ENCODE measurements around the gene MYO1F.
A peak's percentile ranks its signal among the peaks of the same experiment; 100 is the strongest.
"Not testable (repeated sequence)": the region's sequence is repeated elsewhere in the genome, so short reads cannot be mapped to it uniquely, and the experiment has no call there.

Gene MYO1F

GRCh38 chr19:8578642-8579265 lies 1.5 kb upstream of the MYO1F start:
- Histone ChIP-seq H3K27ac (ENCODE audit: low read length) (no peak overlapping the region), H3K9me3 (ENCODE audit: control insufficient read depth in 2 of 2, low read length in 2 of 2) (no peaks in the 10 kb centered on the region), H3K36me3 (ENCODE audit: control insufficient read depth in 2 of 2, insufficient read depth in 2 of 2, low read length in 2 of 2) (no peaks in the 10 kb centered on the region), H3K4me1 (ENCODE audit: control insufficient read depth, insufficient read depth, low read length) (peaks cover 4% of the 10 kb centered on the region), H3K27me3 (ENCODE audit: control insufficient read depth in 1 of 2, insufficient read depth in 2 of 2, low read length in 2 of 2) (peaks cover 6 to 15% of the 10 kb centered on the region in 2 donors), H3K9ac (ENCODE audit: low read length in 2 of 2) (no peak overlapping the region), H3K4me3 (ENCODE audit: low read length in 2 of 2) (no peak overlapping the region)

- Histone ChIP-seq H3K4me1 (ENCODE audit: control insufficient read depth, insufficient read depth, low read length) (peaks cover 4% of the 10 kb centered on the region), H3K9ac (ENCODE audit: low read length in 2 of 2) (no peak overlapping the region), H3K4me3 (ENCODE audit: low read length in 2 of 2) (no peak overlapping the region), H3K9me3 (ENCODE audit: control insufficient read depth in 2 of 2, low read length in 2 of 2) (no peaks in the 10 kb centered on the region), H3K27ac (ENCODE audit: low read length) (no peak overlapping the region), H3K27me3 (ENCODE audit: control insufficient read depth in 1 of 2, insufficient read depth in 2 of 2, low read length in 2 of 2) (peaks cover 6 to 15% of the 10 kb centered on the region in 2 donors), H3K36me3 (ENCODE audit: control insufficient read depth in 2 of 2, insufficient read depth in 2 of 2, low read length in 2 of 2) (no peaks in the 10 kb centered on the region)
Measured at GRCh38 chr19:8577741-8578140, 499 bp upstream of the MYO1F start.

- Histone ChIP-seq H3K9me3 (ENCODE audit: control insufficient read depth in 2 of 2, low read length in 2 of 2) (no peaks in the 10 kb centered on the region), H3K36me3 (ENCODE audit: control insufficient read depth in 2 of 2, insufficient read depth in 2 of 2, low read length in 2 of 2) (no peaks in the 10 kb centered on the region), H3K4me1 (ENCODE audit: control insufficient read depth, insufficient read depth, low read length) (peaks cover 4% of the 10 kb centered on the region), H3K9ac (ENCODE audit: low read length in 2 of 2) (peak overlapping the region in 1 of 2 donors; percentile 28), H3K4me3 (ENCODE audit: low read length in 2 of 2) (peak overlapping the region; percentile 20 to 44), H3K27me3 (ENCODE audit: control insufficient read depth in 1 of 2, insufficient read depth in 2 of 2, low read length in 2 of 2) (peaks cover 6 to 15% of the 10 kb centered on the region in 2 donors), H3K27ac (ENCODE audit: low read length) (no peak overlapping the region)
Measured at GRCh38 chr19:8576273-8576993, 809 bp downstream of the MYO1F start.

- no peaks in the 10 kb centered on the region for H3K36me3 ChIP-seq (ENCODE audit: control insufficient read depth in 2 of 2, insufficient read depth in 2 of 2, low read length in 2 of 2)
- H3K9ac ChIP-seq (ENCODE audit: low read length in 2 of 2): no peak overlapping the region
- H3K27me3 ChIP-seq (ENCODE audit: control insufficient read depth in 1 of 2, insufficient read depth in 2 of 2, low read length in 2 of 2): peaks cover 6 to 15% of the 10 kb centered on the region in 2 donors
- peaks cover under 1% of the 10 kb centered on the region for H3K4me1 ChIP-seq (ENCODE audit: control insufficient read depth, insufficient read depth, low read length)
- H3K27ac ChIP-seq (ENCODE audit: low read length): no peak overlapping the region
- no peaks in the 10 kb centered on the region for H3K9me3 ChIP-seq (ENCODE audit: control insufficient read depth in 2 of 2, low read length in 2 of 2)
- no peak overlapping the region for H3K4me3 ChIP-seq (ENCODE audit: low read length in 2 of 2)
Measured at GRCh38 chr19:8575467-8575997, 1.7 kb downstream of the MYO1F start.

GRCh38 chr19:8574619-8574922 lies 2.7 kb downstream of the MYO1F start:
- not testable (repeated sequence) for H3K9me3 ChIP-seq (ENCODE audit: control insufficient read depth in 2 of 2, low read length in 2 of 2); H3K36me3 ChIP-seq (ENCODE audit: control insufficient read depth in 2 of 2, insufficient read depth in 2 of 2, low read length in 2 of 2); H3K4me3 ChIP-seq (ENCODE audit: low read length in 2 of 2); H3K4me1 ChIP-seq (ENCODE audit: control insufficient read depth, insufficient read depth, low read length); H3K27ac ChIP-seq (ENCODE audit: low read length); H3K9ac ChIP-seq (ENCODE audit: low read length in 2 of 2)
- H3K27me3 ChIP-seq (ENCODE audit: control insufficient read depth in 1 of 2, insufficient read depth in 2 of 2, low read length in 2 of 2): peaks cover 6 to 13% of the 10 kb centered on the region in 2 donors

- Histone ChIP-seq H3K9me3 (ENCODE audit: control insufficient read depth in 2 of 2, low read length in 2 of 2) (no peaks in the 10 kb centered on the region), H3K9ac (ENCODE audit: low read length in 2 of 2) (no peak overlapping the region), H3K36me3 (ENCODE audit: control insufficient read depth in 2 of 2, insufficient read depth in 2 of 2, low read length in 2 of 2) (no peaks in the 10 kb centered on the region), H3K4me1 (ENCODE audit: control insufficient read depth, insufficient read depth, low read length) (no peaks in the 10 kb centered on the region), H3K4me3 (ENCODE audit: low read length in 2 of 2) (no peak overlapping the region), H3K27ac (ENCODE audit: low read length) (no peak overlapping the region), H3K27me3 (ENCODE audit: control insufficient read depth in 1 of 2, insufficient read depth in 2 of 2, low read length in 2 of 2) (peaks cover 6 to 8% of the 10 kb centered on the region in 2 donors)
Measured at GRCh38 chr19:8573316-8573715, 3.9 kb downstream of the MYO1F start.

GRCh38 chr19:8571006-8571411 lies 6.2 kb downstream of the MYO1F start:
- Histone ChIP-seq H3K36me3 (ENCODE audit: control insufficient read depth in 2 of 2, insufficient read depth in 2 of 2, low read length in 2 of 2) (no peaks in the 10 kb centered on the region), H3K27ac (ENCODE audit: low read length) (no peak overlapping the region), H3K4me1 (ENCODE audit: control insufficient read depth, insufficient read depth, low read length) (no peaks in the 10 kb centered on the region), H3K4me3 (ENCODE audit: low read length in 2 of 2) (no peak overlapping the region), H3K9me3 (ENCODE audit: control insufficient read depth in 2 of 2, low read length in 2 of 2) (no peaks in the 10 kb centered on the region), H3K27me3 (ENCODE audit: control insufficient read depth in 1 of 2, insufficient read depth in 2 of 2, low read length in 2 of 2) (no peaks in the 10 kb centered on the region), H3K9ac (ENCODE audit: low read length in 2 of 2) (no peak overlapping the region)

GRCh38 chr19:8569066-8569771 lies 8.0 kb downstream of the MYO1F start:
- Histone ChIP-seq H3K27ac (ENCODE audit: low read length) (no peak overlapping the region), H3K4me1 (ENCODE audit: control insufficient read depth, insufficient read depth, low read length) (no peaks in the 10 kb centered on the region), H3K27me3 (ENCODE audit: control insufficient read depth in 1 of 2, insufficient read depth in 2 of 2, low read length in 2 of 2) (no peaks in the 10 kb centered on the region)

GRCh38 chr19:8567522-8568172 lies 9.6 kb downstream of the MYO1F start:
- H3K9ac ChIP-seq (ENCODE audit: low read length in 2 of 2): no peak overlapping the region
- H3K27me3 ChIP-seq (ENCODE audit: control insufficient read depth in 1 of 2, insufficient read depth in 2 of 2, low read length in 2 of 2): no peaks in the 10 kb centered on the region

More at GRCh38 chr19:8569066-8569771, 8.0 kb downstream of the MYO1F start:
- no peaks in the 10 kb centered on the region for H3K36me3 ChIP-seq (ENCODE audit: control insufficient read depth in 2 of 2, insufficient read depth in 2 of 2, low read length in 2 of 2)
- H3K9ac ChIP-seq (ENCODE audit: low read length in 2 of 2): no peak overlapping the region
- H3K4me3 ChIP-seq (ENCODE audit: low read length in 2 of 2): no peak overlapping the region
- no peaks in the 10 kb centered on the region for H3K9me3 ChIP-seq (ENCODE audit: control insufficient read depth in 2 of 2, low read length in 2 of 2)

GRCh38 chr19:8566855-8567254 lies 10.4 kb downstream of the MYO1F start:
- no peaks in the 10 kb centered on the region for H3K4me1 ChIP-seq (ENCODE audit: control insufficient read depth, insufficient read depth, low read length)
- H3K27me3 ChIP-seq (ENCODE audit: control insufficient read depth in 1 of 2, insufficient read depth in 2 of 2, low read length in 2 of 2): no peaks in the 10 kb centered on the region
- H3K27ac ChIP-seq (ENCODE audit: low read length): no peak overlapping the region
- no peaks in the 10 kb centered on the region for H3K36me3 ChIP-seq (ENCODE audit: control insufficient read depth in 2 of 2, insufficient read depth in 2 of 2, low read length in 2 of 2)
- H3K9ac ChIP-seq (ENCODE audit: low read length in 2 of 2): no peak overlapping the region
- H3K4me3 ChIP-seq (ENCODE audit: low read length in 2 of 2): no peak overlapping the region
- no peaks in the 10 kb centered on the region for H3K9me3 ChIP-seq (ENCODE audit: control insufficient read depth in 2 of 2, low read length in 2 of 2)

More at GRCh38 chr19:8567522-8568172, 9.6 kb downstream of the MYO1F start:
- Histone ChIP-seq H3K9me3 (ENCODE audit: control insufficient read depth in 2 of 2, low read length in 2 of 2) (no peaks in the 10 kb centered on the region), H3K36me3 (ENCODE audit: control insufficient read depth in 2 of 2, insufficient read depth in 2 of 2, low read length in 2 of 2) (no peaks in the 10 kb centered on the region), H3K27ac (ENCODE audit: low read length) (no peak overlapping the region), H3K4me1 (ENCODE audit: control insufficient read depth, insufficient read depth, low read length) (no peaks in the 10 kb centered on the region), H3K4me3 (ENCODE audit: low read length in 2 of 2) (no peak overlapping the region)
